GM19324 (cell line): Measurements from ENCODE around the gene KRTAP10-3.
"Not testable (repeated sequence)": the region's sequence is repeated elsewhere in the genome, so short reads cannot be mapped to it uniquely, and the experiment has no call there.

Experiments
- ATAC-seq: cut with Tn5 transposase; IDR thresholded peaks from one replicate; pipeline ENCODE4 v1.9.1; 2021; ENCODE audit warnings: mild to moderate bottlenecking, moderate library complexity; ENCODE audit not compliant: unreplicated experiment, low FRiP score

KRTAP10-3 gene

DNA sequence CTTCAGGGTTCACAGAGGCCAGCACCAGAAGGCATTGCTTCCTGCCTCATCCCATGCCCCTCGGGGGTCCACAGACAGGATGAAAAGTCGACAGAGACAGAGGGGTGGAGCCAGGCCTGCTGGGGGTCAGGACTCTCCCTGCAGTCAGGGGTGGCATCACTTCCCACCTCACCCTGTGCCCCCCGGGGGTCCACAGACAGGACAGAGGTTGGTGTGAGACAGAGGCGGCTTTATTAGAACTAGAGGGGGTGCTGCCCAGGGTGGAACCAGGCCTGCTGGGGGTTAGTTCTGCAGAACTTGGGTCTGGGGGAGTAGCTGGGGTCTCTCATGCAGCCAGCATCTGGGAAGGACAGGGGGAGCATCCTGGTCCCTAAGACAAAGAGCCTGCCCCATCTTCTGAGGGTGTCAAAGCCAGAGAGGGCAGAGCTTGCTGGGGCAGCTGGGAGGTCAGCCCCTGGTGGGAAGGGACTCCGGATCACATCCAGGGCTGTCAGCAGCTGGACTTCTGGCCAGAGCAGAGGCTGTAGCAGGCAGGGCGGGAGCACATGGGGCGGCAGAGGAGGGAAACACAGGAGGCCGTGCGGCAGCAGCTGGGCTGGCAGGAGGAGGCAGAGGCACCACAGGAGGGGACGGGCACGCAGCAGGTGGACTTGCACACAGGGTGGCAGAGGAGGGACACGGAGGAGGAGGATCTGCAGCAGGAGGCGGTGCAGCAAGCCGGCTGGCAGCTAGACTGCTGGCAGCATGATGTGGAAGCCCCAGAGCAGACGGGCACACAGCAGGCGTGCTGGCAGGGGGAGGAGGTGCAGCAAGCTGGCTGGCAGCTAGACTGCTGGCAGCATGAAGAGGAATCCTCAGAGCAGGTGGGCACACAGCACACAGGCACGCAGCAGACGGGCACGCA, 32.6 kb upstream of the KRTAP10-3 start:
- ATAC-seq: not testable (repeated sequence)

DNA sequence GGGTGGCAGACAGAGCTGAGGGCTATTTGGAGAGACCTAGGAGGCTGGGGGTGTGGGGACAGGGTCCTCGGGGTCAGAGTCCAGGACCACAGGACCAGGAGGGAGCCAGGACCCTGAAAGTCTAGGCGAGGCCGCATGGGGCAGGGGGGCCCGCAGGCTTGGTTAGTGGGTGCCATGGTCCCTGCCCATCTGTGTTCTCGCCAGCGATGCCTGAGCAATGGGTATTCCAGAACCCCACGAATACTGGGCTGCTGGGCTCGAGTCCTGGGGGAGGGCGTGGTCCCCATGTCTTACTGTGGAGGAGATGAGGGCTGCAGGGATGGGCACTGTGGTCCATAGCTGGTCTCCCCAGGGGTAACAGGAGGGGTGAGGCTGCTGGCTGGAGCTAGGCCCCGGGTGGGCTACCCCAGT, 31.7 kb upstream of the KRTAP10-3 start:
- no peak for ATAC-seq

GRCh38 chr21:44589586-44590305, 31.2 kb upstream of the KRTAP10-3 start:
- no peak for ATAC-seq

GRCh38 chr21:44589094-44589493, 30.5 kb upstream of the KRTAP10-3 start:
- no peak for ATAC-seq

DNA sequence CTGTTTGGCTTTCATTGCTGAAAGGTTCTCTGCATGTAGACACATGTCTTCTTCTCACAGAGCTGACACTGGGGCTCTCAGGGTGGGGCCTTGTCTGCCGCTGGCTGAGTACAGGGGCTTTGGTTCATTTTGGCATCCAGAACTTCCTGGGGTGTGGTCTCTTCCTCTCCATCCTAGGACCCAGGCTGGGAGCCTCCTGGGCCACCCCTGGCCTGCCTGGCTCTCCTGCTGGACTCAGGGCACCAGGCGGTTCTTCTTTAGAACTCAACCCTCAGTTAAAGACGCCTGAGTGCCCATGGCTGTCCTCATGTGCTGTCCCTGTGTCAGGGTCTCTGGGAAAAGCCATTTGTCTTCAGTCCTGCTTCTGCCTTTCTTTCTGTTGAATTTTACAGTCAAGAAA, 27.3 kb upstream of the KRTAP10-3 start:
- no peak for ATAC-seq

GRCh38 chr21:44583800-44584147, 25.2 kb upstream of the KRTAP10-3 start:
- ATAC-seq: no peak

GRCh38 chr21:44583089-44583799, 24.6 kb upstream of the KRTAP10-3 start:
- no peak for ATAC-seq

GRCh38 chr21:44582055-44582454, 23.5 kb upstream of the KRTAP10-3 start:
- ATAC-seq: no peak

GRCh38 chr21:44581158-44581557, 22.6 kb upstream of the KRTAP10-3 start:
- ATAC-seq: no peak

- not testable (repeated sequence) for ATAC-seq
Measured at GRCh38 chr21:44580231-44580821, 21.7 kb upstream of the KRTAP10-3 start, which contains the start of gene KRTAP10-5. Gene KRTAP10-5 (minus strand): TSS chr21:44580604. CDS start chr21:44580578, 26 bp downstream.

GRCh38 chr21:44579833-44580144, 21.2 kb upstream of the KRTAP10-3 start:
- no peak for ATAC-seq

- no peak for ATAC-seq
Measured at GRCh38 chr21:44579056-44579832, 20.6 kb upstream of the KRTAP10-3 start.

DNA sequence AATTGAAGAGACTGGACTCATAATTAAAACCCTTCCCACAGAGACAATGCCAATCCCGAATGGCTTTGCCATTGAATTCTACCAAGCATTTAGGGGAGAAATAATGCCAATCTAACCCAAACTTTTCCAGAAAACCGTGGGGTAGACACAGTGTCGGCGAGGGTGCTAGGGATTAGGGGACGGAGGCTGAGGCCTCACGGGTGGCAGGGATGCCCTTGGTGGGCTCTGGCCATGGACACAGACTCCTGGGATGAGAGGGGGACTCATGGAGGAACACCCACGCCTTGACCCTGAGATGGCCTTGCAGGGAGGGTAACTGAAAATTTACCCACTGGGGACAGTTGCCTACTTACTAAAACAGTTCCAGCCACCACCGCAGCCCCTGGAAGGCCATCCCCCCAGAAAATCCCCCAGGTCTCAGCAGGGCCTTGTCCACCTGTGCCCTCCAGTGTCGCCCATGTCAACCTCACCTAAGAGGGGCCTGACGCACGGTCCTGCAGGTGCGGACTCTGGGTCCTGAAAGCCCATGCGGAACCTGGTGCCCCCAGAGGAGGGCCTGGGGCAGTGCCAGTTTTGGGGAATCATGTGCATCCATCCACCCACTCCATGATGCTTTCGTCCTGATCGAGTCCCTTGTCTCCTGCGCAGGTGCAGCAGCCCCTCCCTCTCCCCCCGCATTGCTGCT, 19.9 kb upstream of the KRTAP10-3 start:
- ATAC-seq: no peak

GRCh38 chr21:44576025-44576420, 17.4 kb upstream of the KRTAP10-3 start:
- ATAC-seq: no peak

DNA sequence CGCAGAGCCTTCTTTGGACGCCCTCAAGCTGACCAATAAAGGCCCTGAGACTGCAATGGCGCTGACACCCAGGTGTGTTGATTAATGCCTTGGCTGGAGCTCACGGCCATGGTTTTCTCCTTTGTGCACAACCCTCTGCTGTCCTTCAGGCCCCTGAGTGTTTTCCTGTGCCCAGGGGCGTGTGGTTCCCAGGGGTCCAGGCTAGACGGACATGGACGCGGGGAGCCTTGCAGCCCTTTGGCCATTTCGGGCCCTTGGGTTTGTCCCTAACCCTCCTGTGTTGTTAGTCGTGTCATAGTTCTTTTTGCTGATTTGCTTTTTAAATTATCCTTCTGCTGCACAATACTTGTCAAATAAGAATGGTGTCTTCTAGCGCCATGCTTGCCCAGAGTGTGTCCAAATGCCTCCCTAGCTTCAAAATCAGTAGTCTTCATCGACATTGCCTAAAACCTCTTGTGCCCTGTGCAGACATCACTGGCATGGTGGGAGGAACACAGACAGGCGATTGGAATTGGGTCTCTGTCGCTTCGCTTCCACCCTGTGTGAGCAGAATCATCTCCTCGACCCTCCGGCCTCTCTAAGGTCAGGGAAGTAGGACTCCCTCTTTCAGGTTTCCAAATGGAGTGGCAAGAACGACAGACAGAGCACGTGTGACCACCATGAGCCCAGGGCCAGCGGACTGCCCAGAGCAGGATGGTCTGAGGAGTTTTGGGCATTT, 16.9 kb upstream of the KRTAP10-3 start:
- no peak for ATAC-seq

GRCh38 chr21:44574457-44575306, 16.1 kb upstream of the KRTAP10-3 start:
- ATAC-seq: no peak

DNA sequence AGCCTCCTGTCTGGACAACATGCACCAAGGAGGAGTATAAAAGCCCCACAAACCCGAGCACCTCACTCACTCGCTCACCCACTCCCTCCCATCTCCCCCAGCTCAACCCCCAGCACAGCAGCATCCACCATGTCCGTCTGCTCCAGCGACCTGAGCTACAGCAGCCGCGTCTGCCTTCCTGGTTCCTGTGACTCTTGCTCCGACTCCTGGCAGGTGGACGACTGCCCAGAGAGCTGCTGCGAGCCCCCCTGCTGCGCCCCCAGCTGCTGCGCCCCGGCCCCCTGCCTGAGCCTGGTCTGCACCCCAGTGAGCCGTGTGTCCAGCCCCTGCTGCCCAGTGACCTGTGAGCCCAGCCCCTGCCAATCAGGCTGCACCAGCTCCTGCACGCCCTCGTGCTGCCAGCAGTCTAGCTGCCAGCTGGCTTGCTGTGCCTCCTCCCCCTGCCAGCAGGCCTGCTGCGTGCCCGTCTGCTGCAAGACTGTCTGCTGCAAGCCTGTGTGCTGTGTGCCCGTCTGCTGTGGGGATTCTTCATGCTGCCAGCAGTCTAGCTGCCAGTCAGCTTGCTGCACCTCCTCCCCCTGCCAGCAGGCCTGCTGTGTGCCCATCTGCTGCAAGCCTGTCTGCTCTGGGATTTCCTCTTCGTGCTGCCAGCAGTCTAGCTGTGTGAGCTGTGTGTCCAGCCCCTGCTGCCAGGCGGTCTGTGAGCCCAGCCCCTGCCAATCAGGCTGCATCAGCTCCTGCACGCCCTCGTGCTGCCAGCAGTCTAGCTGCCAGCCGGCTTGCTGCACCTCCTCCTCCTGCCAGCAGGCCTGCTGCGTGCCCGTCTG, 15.2 kb upstream of the KRTAP10-3 start, which contains the start of gene KRTAP10-4:
Gene KRTAP10-4 (plus strand): TSS at position 100 of the 827 bp plus-strand sequence. CDS start 30 bp downstream, at position 130.
- not testable (repeated sequence) for ATAC-seq
